Prostate gland (tissue), 2 donors: Measurements from ENCODE around the gene KYAT1.

ENCODE experiments used
- POLR2A ChIP-seq: fragments of 450-650 bp; IDR thresholded peaks from one replicate; pipeline ENCODE4 v1.6.1; 2016; ENCODE audit warnings: antibody characterized with exemption, mild to moderate bottlenecking
- POLR2AphosphoS5 ChIP-seq: sonication (generic); formaldehyde crosslinking; IDR thresholded peaks from one replicate; pipeline ENCODE4 v1.6.1; 2017; ENCODE audit warnings: antibody characterized with exemption
- TF ChIP-seq, protein P1 (sequence below), 4 experiments: fragments of 200-600 bp in 2 of 4; fragments of 450-650 bp in 2 of 4; sonication (generic) in 2 of 4; IDR thresholded peaks; 1 replicate in 3 of 4; 2 replicates in 1 of 4; pipeline ENCODE4 v1.5.1; 2016 to 2019; ENCODE audit warnings: antibody characterized with exemption in 4 of 4, mild to moderate bottlenecking in 2 of 4, moderate library complexity in 2 of 4

DNA sequence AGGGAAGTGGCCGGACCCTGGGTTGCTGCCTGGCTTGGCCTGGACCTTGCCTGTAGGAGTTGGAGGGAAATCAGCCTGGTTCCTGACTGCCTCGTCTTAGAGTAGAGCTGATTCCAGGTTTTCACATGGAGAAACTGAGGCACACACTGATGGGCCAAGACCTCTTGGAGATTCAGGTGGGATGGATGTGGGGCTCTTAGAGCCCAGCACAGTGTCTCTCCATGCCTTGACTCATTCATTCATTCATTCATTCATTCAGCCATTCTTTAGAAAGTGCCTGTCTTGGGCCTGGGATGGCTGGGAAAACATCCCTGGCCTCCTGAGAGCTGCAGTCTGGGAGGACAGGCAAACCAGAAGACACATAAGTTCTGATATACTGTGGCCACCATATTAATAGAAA is 2.4 kb upstream of the KYAT1 start:
- TF ChIP-seq, protein P1, sequence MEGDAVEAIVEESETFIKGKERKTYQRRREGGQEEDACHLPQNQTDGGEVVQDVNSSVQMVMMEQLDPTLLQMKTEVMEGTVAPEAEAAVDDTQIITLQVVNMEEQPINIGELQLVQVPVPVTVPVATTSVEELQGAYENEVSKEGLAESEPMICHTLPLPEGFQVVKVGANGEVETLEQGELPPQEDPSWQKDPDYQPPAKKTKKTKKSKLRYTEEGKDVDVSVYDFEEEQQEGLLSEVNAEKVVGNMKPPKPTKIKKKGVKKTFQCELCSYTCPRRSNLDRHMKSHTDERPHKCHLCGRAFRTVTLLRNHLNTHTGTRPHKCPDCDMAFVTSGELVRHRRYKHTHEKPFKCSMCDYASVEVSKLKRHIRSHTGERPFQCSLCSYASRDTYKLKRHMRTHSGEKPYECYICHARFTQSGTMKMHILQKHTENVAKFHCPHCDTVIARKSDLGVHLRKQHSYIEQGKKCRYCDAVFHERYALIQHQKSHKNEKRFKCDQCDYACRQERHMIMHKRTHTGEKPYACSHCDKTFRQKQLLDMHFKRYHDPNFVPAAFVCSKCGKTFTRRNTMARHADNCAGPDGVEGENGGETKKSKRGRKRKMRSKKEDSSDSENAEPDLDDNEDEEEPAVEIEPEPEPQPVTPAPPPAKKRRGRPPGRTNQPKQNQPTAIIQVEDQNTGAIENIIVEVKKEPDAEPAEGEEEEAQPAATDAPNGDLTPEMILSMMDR (IDR thresholded peaks at IDR 0.05) = no peak
- TF ChIP-seq POLR2A = no peak
- TF ChIP-seq POLR2AphosphoS5 = no peak
